Mucosa of gallbladder (tissue), 1 donor: ENCODE results near the gene ZNF714. TPM values are rescaled to one million over a fixed set of nuclear protein-coding genes. Genes with fewer than 3 reads are reported as not detected.
"Not testable (repeated sequence)": the region's sequence is repeated elsewhere in the genome, so short reads cannot be mapped to it uniquely, and the experiment has no call there.

Experiments used
- DNase-seq: peaks from one replicate; pipeline ENCODE4 v3.0.0-alpha.2; 2020; ENCODE audit warnings: low spot score
- total RNA-seq: library from RNA; stranded (reverse); gene quantifications from one replicate; pipeline ENCODE4 v1.2.1, GENCODE V29; 2021
- donor health status: DM: no; HTN: no; CAD: no.

Gene ZNF714
- total RNA-seq, 1 donor from 2014 or later, result 6.6 TPM

DNA sequence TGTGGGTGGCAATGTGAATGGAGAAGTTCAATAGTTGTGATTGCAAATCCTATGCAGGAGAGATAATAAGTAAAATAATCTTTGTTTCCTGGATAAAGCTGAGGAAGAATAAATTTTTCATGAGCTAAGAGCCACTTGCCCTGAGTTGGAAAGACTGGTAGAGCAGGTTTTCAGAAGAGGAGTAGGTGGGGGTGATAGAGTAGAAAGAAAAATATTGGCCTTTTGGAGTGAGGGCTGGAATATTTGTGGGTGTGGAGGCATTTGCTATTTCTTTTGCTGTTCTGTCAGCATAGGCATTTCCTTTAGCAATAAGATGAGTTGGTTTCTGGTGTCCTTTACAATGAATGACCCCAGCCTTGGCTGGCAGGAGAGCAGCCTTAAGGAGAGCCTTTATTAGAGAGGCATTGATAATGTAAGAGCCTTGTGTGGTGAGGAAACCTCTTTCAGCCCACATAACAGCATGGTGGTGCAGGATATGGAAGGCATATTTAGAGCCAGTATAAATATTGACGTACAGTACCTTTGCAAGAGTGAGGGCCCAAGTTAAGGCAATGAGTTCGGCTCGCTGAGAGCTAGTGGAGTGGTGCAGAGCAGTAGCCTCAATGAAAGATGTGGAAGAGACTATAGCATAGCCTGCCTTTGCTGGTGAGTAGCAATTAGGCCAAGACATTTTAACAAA is 48.2 kb downstream of the ZNF714 start:
- DNase-seq, result no peak

DNA sequence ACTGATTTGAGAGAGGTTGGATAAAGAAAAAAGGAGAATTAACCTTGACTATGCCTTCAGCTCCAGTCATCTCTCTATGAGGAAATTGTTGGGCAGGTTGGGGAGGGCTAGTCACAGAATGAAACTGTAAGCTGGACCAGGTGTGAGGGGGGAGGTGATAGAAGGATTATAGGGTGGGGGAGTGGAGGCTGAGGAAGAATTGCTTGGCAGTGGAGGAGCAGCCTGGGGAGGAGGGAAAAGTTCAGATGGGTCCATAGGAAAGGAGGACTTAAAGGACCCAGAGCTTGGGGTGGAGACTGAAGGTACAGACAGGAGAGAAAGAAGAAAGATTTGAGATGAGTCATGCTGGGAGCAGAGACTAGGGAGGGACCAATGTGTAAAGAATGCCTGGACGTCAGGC is 51.6 kb downstream of the ZNF714 start:
- DNase-seq, result no peak

DNA sequence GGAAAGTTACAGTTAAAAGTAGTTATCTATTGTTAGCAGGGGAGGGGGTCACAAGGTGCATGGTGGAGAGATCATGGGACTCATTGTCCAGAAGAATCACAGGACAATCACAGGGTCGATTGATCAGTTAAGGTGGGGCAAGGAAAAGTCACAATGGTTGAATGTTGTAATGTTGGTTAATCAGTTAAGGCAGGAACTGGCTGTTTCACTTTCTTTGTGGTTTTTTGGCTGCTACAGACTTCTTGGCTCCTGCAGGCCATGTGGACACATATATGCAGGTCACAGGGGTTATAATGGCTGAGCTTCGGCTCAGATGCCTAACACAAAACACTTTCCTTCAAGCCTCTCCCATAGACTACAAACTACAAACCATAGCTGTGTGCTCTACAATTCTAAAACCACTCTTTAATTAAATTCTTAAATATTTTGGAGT is 52.9 kb downstream of the ZNF714 start:
- no peak for DNase-seq

DNA sequence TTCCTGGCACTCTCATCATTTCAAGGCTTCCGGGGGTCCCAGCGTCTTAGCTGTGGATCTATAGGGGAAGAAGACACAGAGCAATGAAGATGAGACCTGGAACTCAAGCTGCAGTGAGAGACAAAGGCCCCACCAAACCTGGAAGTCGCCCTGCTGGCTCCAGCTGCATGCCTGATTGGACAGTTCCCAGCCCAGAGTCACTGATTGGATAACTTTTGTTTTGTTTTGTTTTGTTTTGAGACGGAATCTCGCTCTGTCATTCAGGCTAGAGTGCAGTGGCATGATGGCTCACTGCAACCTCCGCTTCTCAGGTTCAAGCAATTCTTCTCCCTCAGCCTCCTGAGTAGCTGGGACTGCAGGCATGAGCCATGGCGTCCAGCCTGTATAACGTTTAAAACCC is 53.4 kb downstream of the ZNF714 start:
- DNase-seq, result no peak

DNA sequence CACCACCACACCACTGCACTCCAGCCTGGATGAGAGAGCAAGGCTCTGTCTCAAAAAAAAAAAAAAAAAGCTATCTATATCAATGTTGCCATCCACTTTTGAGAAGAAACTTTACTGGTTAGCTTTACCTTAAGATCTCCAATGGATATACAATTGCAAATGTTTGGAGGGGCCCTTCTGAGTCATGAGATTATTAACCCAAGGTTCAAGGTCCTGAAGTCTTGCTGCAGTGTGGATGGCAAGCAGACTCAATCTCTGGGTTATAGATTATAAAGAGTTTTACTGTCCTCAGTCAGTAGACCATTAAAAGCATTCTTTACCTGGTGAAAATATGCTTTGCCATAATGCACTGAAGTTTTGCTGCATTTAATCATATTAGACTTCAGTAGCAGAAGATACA is 56.1 kb downstream of the ZNF714 start:
- no peak for DNase-seq

DNA sequence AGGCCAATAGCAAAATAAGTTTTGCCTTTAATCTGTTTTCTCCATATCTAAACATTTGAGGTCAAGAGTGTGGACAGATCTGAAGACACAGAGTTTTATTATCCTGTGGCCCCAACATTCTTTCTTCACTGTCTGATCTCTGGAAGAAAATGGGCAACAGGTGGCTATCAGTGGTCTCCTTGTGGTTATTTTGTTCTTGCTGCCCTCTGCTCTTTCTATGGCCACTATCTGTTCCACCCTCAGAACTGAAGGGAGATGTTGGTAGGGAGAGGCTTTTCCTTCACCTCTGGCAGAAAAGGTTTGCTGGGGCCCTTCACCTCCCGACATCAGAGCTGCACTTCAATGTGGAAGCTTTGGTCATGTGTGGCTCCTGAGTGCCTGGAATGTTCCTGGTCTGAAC is 59.0 kb downstream of the ZNF714 start:
- not testable (repeated sequence) for DNase-seq

DNA sequence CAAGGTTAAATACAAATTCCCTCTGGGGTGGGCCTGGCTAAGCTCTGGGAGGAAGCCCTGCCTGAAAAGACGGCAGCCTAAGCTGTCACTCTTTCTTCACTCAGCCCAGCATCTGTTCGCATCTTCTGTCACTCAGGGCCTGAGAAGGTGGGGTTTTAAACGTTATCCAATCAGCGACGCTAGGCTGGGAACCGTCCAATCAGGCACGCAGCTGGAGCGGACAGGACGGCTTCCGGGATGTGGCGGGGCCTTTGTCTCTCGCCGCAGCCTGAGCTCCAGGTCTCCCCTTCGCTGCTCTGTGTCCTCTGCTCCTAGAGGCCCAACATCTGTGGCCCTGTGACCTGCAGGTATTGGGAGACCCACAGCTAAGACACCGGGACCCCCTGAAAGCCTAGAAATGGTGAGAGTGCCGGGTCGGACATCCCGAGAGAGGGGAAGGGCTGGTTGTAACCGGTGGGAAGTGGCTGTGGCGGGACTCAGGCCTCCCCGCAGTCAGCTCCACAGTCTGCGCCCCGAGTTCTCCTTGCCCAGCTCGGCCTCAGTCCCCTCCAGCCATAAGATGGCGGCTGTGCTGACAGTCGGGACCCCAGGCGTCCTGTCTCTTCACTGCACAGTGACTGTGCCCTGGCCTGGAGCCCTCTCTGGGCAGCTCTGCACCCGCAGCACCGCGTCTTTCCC is 59.9 kb downstream of the ZNF714 start, which contains the start of gene ZNF431:
Gene ZNF431, plus strand, starts transcription at position 254 of the 678 bp plus-strand sequence. Its CDS starts 144 bp downstream, at position 398.
- peak; percentile 95 for DNase-seq

DNA sequence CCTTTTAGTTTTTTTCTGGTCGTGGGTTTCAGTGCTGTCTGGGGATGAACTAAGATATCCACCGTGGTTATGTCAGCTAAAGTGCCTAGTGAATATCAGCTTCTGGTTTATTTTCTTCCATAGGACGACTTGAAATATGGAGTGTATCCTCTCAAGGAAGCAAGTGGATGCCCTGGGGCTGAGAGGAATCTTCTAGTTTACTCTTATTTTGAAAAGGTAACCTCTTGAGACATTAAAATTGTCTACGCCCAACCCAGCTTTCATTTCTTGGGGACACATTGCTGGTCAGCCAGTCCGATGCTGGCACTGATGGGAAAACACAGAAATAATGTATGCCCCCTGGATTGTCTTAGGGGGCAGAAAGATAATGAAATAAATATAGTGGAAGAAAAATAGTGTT is 61.4 kb downstream of the ZNF714 start:
- no peak for DNase-seq

DNA sequence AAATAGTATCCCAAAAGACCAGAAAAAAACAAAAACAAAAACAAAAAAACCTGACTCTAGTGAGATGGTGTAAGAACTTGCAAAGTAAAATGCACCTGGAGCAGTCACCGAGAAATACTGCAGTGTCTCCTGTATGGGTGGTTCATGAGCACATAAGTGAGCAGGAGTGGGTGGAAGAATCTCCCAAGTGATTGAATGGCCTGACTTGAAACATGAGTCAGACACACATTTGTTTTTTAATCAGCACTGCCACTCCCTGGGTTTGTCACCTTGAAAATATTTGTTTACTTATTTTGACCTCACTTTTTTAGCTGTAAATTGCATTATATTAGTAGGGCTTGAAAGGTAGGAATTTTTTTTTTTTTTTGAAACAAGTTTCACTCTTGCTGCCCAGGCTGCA is 61.9 kb downstream of the ZNF714 start:
- DNase-seq, result no peak

DNA sequence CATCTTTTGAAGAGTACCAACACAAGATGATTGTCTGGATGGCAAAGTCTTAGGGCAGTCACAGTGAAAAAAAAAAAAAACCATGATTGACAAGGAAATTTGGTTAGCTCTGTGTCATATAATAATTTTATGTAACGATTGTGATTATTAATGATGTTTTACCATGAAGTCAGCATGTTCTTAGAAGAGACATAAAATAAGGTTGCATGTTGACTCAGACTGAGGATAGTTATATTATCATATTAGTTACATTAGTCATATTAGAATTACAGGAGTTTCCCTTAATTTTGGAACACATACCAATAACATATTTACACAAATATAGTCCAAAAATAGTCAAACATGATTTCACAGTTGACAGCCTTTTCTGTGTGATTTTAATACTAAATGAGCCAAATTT is 65.5 kb downstream of the ZNF714 start:
- DNase-seq, result no peak

DNA sequence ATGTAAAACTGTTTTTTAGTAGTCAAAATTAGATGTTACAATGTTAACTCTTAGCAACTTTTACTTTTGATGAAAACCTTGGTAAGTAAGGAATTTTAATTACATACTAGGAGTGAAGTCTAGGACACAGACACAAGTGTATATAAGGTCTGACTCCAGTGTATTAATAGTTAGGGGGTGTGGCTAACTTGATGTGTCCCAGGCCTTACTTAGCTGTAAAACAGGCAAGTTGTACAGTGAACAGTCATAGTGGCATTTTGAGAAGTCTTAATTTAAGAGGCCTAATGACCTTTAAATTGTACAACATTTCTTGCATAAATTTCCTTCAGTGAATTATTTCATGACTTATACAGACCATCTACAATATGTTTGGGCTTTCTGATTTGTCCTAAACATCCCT is 66.7 kb downstream of the ZNF714 start:
- no peak for DNase-seq

DNA sequence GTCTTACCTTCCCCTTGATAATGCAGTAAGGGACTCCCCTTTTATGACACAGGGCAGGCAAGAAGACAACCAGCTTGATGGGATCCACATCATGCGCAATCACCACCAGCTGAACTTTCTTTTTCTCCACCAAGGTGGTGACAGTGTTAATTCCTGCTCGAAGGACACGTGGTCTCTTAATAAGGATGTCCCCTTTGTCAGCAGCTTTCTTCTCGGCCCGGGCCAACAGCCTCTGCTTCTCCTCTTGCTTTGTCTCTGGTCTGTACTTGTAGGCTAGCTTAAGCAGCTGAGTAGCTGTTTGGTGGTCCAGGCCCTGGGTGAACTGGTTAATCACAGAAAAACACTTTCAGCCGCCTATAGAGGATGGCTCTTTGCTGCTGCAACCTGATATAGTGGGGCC is 67.9 kb downstream of the ZNF714 start:
- DNase-seq, result no peak

DNA sequence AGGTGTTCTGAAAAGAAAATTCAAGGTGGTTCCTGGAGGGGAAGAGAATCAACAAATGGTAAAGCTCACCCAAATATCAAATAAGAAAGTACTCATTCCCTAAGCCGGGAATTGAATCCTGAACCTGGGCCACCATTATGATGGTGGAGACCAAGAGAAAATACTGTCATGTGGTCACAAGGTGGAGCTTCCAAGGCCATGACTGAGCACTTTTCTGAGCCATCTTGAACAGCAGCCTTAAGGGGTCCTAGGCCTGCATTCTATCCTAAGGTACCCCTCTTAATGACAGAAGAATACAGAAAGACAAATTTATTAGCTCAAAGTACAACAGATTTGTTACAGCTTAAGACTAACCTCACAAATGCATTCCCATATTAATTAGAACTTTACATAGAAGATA is 69.5 kb downstream of the ZNF714 start:
- DNase-seq, result no peak

DNA sequence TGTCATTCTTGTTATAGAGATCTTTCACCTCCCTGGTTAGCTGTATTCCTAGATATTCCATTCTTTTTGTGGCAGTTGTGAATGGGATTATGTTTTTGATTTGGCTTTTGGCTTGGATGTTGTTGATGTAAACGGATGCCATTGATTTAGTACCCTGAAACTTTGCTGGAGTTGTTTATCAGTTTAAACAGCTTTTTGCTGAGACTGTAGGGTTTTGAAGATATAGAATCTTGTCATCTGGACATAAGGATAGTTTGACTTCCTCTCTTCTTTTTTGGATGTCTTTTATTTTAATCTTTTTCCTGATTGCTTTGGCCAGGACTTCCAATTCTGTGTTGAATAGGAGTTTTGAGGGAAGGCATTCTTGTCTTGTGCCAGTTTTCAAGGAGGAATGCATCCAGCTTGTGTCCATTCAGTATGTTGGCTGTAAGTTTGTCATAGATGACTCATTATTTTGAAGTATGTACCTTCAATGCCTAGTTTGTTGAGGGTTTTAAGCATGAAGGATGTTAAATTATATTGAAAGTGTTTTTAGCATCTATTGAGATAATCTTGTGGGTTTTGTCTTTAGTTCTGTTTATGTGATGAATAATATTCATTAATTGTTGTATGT is 76.6 kb downstream of the ZNF714 start:
- no peak for DNase-seq

DNA sequence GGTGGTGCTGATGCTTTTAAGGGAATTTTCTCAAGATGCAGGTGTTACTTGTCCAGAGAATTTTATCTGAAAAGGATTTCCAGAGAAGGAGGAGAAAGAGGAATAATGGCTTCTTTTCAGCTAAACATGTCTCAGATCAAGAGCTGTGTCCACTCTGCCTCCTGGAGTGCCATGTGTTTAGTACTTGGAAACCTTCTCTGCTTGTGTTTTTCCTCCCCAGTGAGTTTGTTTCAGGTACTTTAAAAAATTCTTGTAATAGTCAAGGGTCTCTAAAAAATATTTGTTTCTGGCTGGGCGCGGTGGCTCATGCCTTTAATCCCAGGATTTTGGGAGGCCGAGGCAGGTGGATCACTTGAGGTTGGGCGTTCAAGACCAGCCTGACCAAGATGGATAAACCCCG is 82.5 kb downstream of the ZNF714 start:
- no peak for DNase-seq

DNA sequence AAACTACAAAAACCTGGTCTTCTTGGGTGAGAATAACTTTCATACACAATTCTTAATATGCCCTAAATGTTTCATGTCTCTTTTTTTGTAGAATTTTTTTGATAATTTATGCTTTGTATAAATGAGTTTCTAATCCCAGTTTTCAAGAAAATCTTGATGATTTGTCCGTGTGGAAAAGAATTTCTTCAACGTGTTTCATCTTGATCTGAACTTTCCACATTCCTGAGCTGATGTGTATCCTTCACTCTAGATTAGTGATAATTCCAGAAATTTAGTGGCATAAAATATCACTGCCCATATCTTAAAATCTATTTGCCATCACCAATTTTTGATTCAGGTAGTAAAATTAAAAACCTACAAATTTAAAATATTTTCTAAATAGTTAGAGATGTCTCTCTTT is 84.4 kb downstream of the ZNF714 start:
- no peak for DNase-seq

Other genes with a start within 250 kb of the ZNF714 start
- gene ZNF85, start 159.0 kb upstream of the ZNF714 start, total RNA-seq, result 5.5 TPM
- 11.1 TPM for gene ZNF430, start 61.5 kb upstream of the ZNF714 start, total RNA-seq
- gene ZNF431, start 59.8 kb downstream of the ZNF714 start, total RNA-seq, result 10.9 TPM
- 13.0 TPM for gene ZNF708, start 247.2 kb downstream of the ZNF714 start, total RNA-seq